ENCODE results near the gene E2F4.

E2F4 gene

GRCh38 chr16:67163164-67163998 lies 28.6 kb upstream of the E2F4 start:
- H3K4me3 ChIP-seq (ENCODE audit: low read depth, low read length) = no peak overlapping the region
- H3K36me3 ChIP-seq (replicated peaks) = no peaks in the 10 kb centered on the region
- TF ChIP-seq CTCF (IDR thresholded peaks at IDR 0.05; ENCODE audit: low read depth, low read length, missing control alignments) = no peak
- peaks cover 47% of the 10 kb centered on the region for H3K27me3 ChIP-seq (replicated peaks)
- in situ Hi-C loops (cut with HindIII; ENCODE audit: low pct_ligation_motif_present, low sequenced_read_pairs) = no loop called here
- no peak for DNase-seq
- no peak overlapping the region for H3K27ac ChIP-seq

DNA sequence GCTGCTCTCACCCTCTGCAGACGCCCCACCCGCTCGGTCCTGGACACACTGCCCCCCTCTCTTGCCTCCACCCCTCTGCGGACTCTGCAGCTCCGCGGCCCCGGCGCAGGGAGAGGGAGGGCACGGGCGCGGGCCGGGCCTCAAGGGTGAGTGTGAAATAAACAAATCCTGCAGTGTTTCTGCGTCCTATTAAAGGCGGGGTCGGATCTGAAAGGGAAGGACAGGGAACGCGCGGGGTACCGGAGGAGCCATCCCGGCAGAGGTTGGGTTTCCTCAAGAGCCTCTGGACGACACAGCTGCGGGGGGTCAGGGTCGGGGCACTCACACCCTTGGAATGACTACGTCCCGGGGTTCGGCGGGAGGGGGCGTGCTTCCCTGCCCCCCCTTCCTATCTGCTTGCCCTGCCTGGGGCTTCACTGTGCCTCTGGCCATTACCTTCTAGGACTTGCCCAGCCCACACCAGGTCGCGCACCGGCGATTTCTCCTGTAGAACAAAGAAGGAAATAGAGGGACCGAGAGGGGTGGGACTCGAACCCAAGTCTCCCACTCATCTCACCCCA lies 27.9 kb upstream of the E2F4 start:
- no peak for TF ChIP-seq CTCF (IDR thresholded peaks at IDR 0.05; ENCODE audit: low read depth, low read length, missing control alignments)
- Histone ChIP-seq H3K36me3 (replicated peaks) (no peaks in the 10 kb centered on the region), H3K27ac (no peak overlapping the region), H3K4me3 (ENCODE audit: low read depth, low read length) (no peak overlapping the region), H3K27me3 (replicated peaks) (peaks cover 47% of the 10 kb centered on the region)
- DNase-seq = no peak
- in situ Hi-C loops (cut with HindIII; ENCODE audit: low pct_ligation_motif_present, low sequenced_read_pairs) = no loop called here

GRCh38 chr16:67164599-67165061 lies 27.3 kb upstream of the E2F4 start, which contains the start of gene HSF4:
Gene HSF4, plus strand, starts transcription at chr16:67164745. Its CDS starts 67 bp downstream, at chr16:67164812.
- TF ChIP-seq CTCF (IDR thresholded peaks at IDR 0.05; ENCODE audit: low read depth, low read length, missing control alignments) = no peak
- Histone ChIP-seq H3K4me3 (ENCODE audit: low read depth, low read length) (no peak within 1 kb of the TSS), H3K27ac (no peak within 1 kb of the TSS), H3K27me3 (replicated peaks) (peaks cover 47% of the 10 kb centered on the region), H3K36me3 (replicated peaks) (no peaks in the 10 kb centered on the region)
- in situ Hi-C loops (cut with HindIII; ENCODE audit: low pct_ligation_motif_present, low sequenced_read_pairs) = no loop called here
- DNase-seq = no peak

DNA sequence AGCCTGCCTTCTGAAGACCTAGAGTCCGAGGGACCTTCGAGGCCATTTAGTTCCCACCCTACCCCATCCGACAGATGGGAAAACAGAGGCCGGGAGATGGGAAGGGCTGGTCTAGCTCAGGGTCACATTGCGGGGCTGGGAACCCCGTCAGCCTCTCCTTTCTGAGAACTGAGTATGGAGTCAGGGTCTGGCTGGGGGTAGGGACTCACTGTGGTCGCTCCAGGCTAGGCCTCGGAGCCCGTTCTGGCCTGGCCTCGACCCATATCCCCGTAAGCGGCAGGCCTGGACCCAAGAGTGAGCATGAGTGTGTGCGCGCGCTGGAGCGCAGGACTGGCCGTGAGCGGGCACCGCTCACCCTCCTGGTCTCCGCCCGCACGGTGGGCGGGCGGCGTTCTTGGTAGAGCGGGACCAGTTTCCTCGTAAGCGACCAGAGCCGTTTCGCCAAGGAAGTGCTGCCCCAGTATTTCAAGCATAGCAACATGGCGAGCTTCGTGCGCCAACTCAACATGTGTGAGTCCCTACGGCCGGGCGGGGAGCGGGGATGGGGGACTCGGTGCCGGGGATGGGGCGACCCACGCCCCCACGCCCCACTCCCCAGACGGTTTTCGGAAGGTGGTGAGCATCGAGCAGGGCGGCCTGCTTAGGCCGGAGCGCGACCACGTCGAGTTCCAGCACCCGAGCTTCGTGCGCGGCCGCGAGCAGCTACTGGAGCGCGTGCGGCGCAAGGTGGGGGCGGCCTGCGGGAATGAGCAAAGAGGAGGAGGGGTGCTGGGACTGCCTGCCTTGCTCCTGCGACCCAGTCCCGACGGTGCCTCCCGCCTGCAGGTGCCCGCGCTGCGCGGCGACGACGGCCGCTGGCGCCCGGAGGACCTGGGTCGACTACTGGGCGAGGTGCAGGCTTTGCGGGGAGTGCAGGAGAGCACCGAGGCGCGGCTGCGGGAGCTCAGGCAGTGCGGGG lies 26.6 kb upstream of the E2F4 start:
- in situ Hi-C loops (cut with HindIII; ENCODE audit: low pct_ligation_motif_present, low sequenced_read_pairs) = no loop called here
- Histone ChIP-seq H3K4me3 (ENCODE audit: low read depth, low read length) (no peak overlapping the region), H3K27me3 (replicated peaks) (peaks cover 47% of the 10 kb centered on the region), H3K27ac (no peak overlapping the region), H3K36me3 (replicated peaks) (no peaks in the 10 kb centered on the region)
- no peak for TF ChIP-seq CTCF (IDR thresholded peaks at IDR 0.05; ENCODE audit: low read depth, low read length, missing control alignments)
- no peak for DNase-seq

DNA sequence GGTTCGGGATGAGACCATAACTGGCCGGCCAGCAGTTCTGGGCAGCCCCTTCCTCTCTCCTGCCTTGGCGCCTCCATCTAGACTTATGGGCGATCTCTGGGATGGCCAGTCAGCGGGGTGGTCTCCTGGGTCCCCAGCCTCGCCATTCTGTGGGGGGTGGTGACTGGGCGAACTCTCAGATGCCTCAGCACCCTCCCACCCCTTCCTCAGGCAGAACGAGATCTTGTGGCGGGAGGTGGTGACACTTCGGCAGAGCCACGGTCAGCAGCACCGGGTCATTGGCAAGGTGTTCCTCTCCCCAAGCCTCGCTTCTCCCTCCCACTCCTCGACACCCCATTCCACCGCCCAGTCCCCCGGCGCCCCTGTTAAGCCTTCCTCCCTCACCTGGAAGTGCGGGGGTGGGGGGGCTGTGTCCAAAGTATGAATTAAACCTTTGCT lies 25.8 kb upstream of the E2F4 start:
- no peak for TF ChIP-seq CTCF (IDR thresholded peaks at IDR 0.05; ENCODE audit: low read depth, low read length, missing control alignments)
- no peak for DNase-seq
- in situ Hi-C loops (cut with HindIII; ENCODE audit: low pct_ligation_motif_present, low sequenced_read_pairs) = no loop called here
- Histone ChIP-seq H3K4me3 (ENCODE audit: low read depth, low read length) (no peak overlapping the region), H3K27me3 (replicated peaks) (peaks cover 47% of the 10 kb centered on the region), H3K27ac (no peak overlapping the region), H3K36me3 (replicated peaks) (no peaks in the 10 kb centered on the region)
